ENCODE data around the gene LDLR.
"Not testable (repeated sequence)": the region's sequence is repeated elsewhere in the genome, so short reads cannot be mapped to it uniquely, and the experiment has no call there.

The LDLR gene

GRCh38 chr19:11160440-11160768 is 71.1 kb downstream of the LDLR start:
- not testable (repeated sequence) for H3K4me3 Mint-ChIP-seq; H3K27ac Mint-ChIP-seq; H3K9me3 Mint-ChIP-seq; H3K36me3 Mint-ChIP-seq (ENCODE audit: low read depth); H3K4me1 Mint-ChIP-seq (ENCODE audit: low read depth); H3K27me3 Mint-ChIP-seq

GRCh38 chr19:11164296-11164695 is 75.0 kb downstream of the LDLR start:
- Mint-ChIP-seq H3K4me1 (ENCODE audit: low read depth) (no peaks in the 10 kb centered on the region), H3K9me3 (no peaks in the 10 kb centered on the region), H3K27me3 (no peaks in the 10 kb centered on the region)

GRCh38 chr19:11164879-11165406 is 75.7 kb downstream of the LDLR start:
- no peak overlapping the region for H3K27ac Mint-ChIP-seq
- no peaks in the 10 kb centered on the region for H3K9me3 Mint-ChIP-seq
- H3K4me3 Mint-ChIP-seq: no peak overlapping the region
- no peaks in the 10 kb centered on the region for H3K36me3 Mint-ChIP-seq (ENCODE audit: low read depth)
- H3K4me1 Mint-ChIP-seq (ENCODE audit: low read depth): no peaks in the 10 kb centered on the region
- H3K27me3 Mint-ChIP-seq: no peaks in the 10 kb centered on the region

More at GRCh38 chr19:11164296-11164695, 75.0 kb downstream of the LDLR start:
- Mint-ChIP-seq H3K36me3 (ENCODE audit: low read depth) (no peaks in the 10 kb centered on the region), H3K27ac (no peak overlapping the region), H3K4me3 (no peak overlapping the region)

- Mint-ChIP-seq H3K4me1 (ENCODE audit: low read depth) (no peaks in the 10 kb centered on the region), H3K27ac (no peak overlapping the region), H3K27me3 (no peaks in the 10 kb centered on the region), H3K4me3 (no peak overlapping the region), H3K9me3 (no peaks in the 10 kb centered on the region), H3K36me3 (ENCODE audit: low read depth) (no peaks in the 10 kb centered on the region)
Measured at GRCh38 chr19:11165486-11166030, 76.3 kb downstream of the LDLR start.

- H3K9me3 Mint-ChIP-seq: no peaks in the 10 kb centered on the region
- no peaks in the 10 kb centered on the region for H3K27me3 Mint-ChIP-seq
Measured at GRCh38 chr19:11166281-11167142, 77.2 kb downstream of the LDLR start.

GRCh38 chr19:11168568-11168967 is 79.3 kb downstream of the LDLR start:
- Mint-ChIP-seq H3K27ac (no peak overlapping the region), H3K4me3 (no peak overlapping the region), H3K9me3 (no peaks in the 10 kb centered on the region), H3K27me3 (no peaks in the 10 kb centered on the region), H3K36me3 (ENCODE audit: low read depth) (no peaks in the 10 kb centered on the region), H3K4me1 (ENCODE audit: low read depth) (no peaks in the 10 kb centered on the region)

More at GRCh38 chr19:11166281-11167142, 77.2 kb downstream of the LDLR start:
- no peak overlapping the region for H3K4me3 Mint-ChIP-seq
- no peak overlapping the region for H3K27ac Mint-ChIP-seq
- H3K4me1 Mint-ChIP-seq (ENCODE audit: low read depth): no peaks in the 10 kb centered on the region
- no peaks in the 10 kb centered on the region for H3K36me3 Mint-ChIP-seq (ENCODE audit: low read depth)

GRCh38 chr19:11169896-11170678 is 80.8 kb downstream of the LDLR start:
- Mint-ChIP-seq H3K27ac (no peak overlapping the region), H3K36me3 (ENCODE audit: low read depth) (no peaks in the 10 kb centered on the region), H3K4me3 (no peak overlapping the region), H3K9me3 (no peaks in the 10 kb centered on the region), H3K4me1 (ENCODE audit: low read depth) (no peaks in the 10 kb centered on the region), H3K27me3 (no peaks in the 10 kb centered on the region)

- Mint-ChIP-seq H3K27ac (no peak overlapping the region), H3K4me3 (no peak overlapping the region), H3K27me3 (no peaks in the 10 kb centered on the region), H3K9me3 (no peaks in the 10 kb centered on the region), H3K36me3 (ENCODE audit: low read depth) (no peaks in the 10 kb centered on the region), H3K4me1 (ENCODE audit: low read depth) (no peaks in the 10 kb centered on the region)
Measured at GRCh38 chr19:11171144-11171543, 81.9 kb downstream of the LDLR start.

GRCh38 chr19:11172576-11172975 is 83.3 kb downstream of the LDLR start:
- H3K27ac Mint-ChIP-seq: no peak overlapping the region
- H3K9me3 Mint-ChIP-seq: no peaks in the 10 kb centered on the region
- H3K4me3 Mint-ChIP-seq: no peak overlapping the region
- no peaks in the 10 kb centered on the region for H3K4me1 Mint-ChIP-seq (ENCODE audit: low read depth)
- H3K36me3 Mint-ChIP-seq (ENCODE audit: low read depth): no peaks in the 10 kb centered on the region
- H3K27me3 Mint-ChIP-seq: no peaks in the 10 kb centered on the region

GRCh38 chr19:11173516-11174155 is 84.4 kb downstream of the LDLR start:
- H3K36me3 Mint-ChIP-seq (ENCODE audit: low read depth): no peaks in the 10 kb centered on the region
- H3K4me3 Mint-ChIP-seq: no peak overlapping the region
- H3K9me3 Mint-ChIP-seq: no peaks in the 10 kb centered on the region
- H3K4me1 Mint-ChIP-seq (ENCODE audit: low read depth): no peaks in the 10 kb centered on the region
- no peaks in the 10 kb centered on the region for H3K27me3 Mint-ChIP-seq
- no peak overlapping the region for H3K27ac Mint-ChIP-seq

- Mint-ChIP-seq H3K9me3 (no peaks in the 10 kb centered on the region), H3K4me1 (ENCODE audit: low read depth) (no peaks in the 10 kb centered on the region), H3K36me3 (ENCODE audit: low read depth) (no peaks in the 10 kb centered on the region), H3K4me3 (no peak overlapping the region), H3K27me3 (no peaks in the 10 kb centered on the region), H3K27ac (no peak overlapping the region)
Measured at GRCh38 chr19:11174336-11174735, 85.1 kb downstream of the LDLR start.

GRCh38 chr19:11175920-11176319 is 86.7 kb downstream of the LDLR start:
- no peaks in the 10 kb centered on the region for H3K27me3 Mint-ChIP-seq
- H3K36me3 Mint-ChIP-seq (ENCODE audit: low read depth): no peaks in the 10 kb centered on the region
- peaks cover 8% of the 10 kb centered on the region for H3K4me1 Mint-ChIP-seq (ENCODE audit: low read depth)
- H3K4me3 Mint-ChIP-seq: no peak overlapping the region
- H3K27ac Mint-ChIP-seq: no peak overlapping the region
- no peaks in the 10 kb centered on the region for H3K9me3 Mint-ChIP-seq

- Mint-ChIP-seq H3K9me3 (no peaks in the 10 kb centered on the region), H3K4me3 (no peak overlapping the region), H3K4me1 (ENCODE audit: low read depth) (peaks cover 8% of the 10 kb centered on the region), H3K27me3 (no peaks in the 10 kb centered on the region), H3K36me3 (ENCODE audit: low read depth) (no peaks in the 10 kb centered on the region), H3K27ac (no peak overlapping the region)
Measured at GRCh38 chr19:11176466-11177193, 87.4 kb downstream of the LDLR start.

- Mint-ChIP-seq H3K9me3 (no peaks in the 10 kb centered on the region), H3K27ac (no peak overlapping the region), H3K27me3 (no peaks in the 10 kb centered on the region), H3K4me1 (ENCODE audit: low read depth) (peaks cover 8% of the 10 kb centered on the region), H3K36me3 (ENCODE audit: low read depth) (no peaks in the 10 kb centered on the region), H3K4me3 (no peak overlapping the region)
Measured at GRCh38 chr19:11177592-11177991, 88.3 kb downstream of the LDLR start.

All from stimulated activated naive CD8-positive, alpha-beta T cell treated with anti-CD3 and anti-CD28 coated beads, Interleukin-15, Interleukin-2, amounts not matched to agents 100 ng/mL and 50 ng/mL, for 24 hours (primary cell).